Dermis microvascular lymphatic vessel endothelial cell (primary cell): ENCODE data around the gene KMT2C. TPM values are rescaled to one million over a fixed set of nuclear protein-coding genes. Genes with fewer than 3 reads are reported as not detected.
"Not testable (repeated sequence)": the region's sequence is repeated elsewhere in the genome, so short reads cannot be mapped to it uniquely, and the experiment has no call there.

Source experiments
- DNase-seq, 2 donors: peaks; one replicate each; pipeline versions ENCODE4 v3.0.0 to v3.0.0-alpha.2; 2010; ENCODE audit warnings: low read depth in 2 of 2
- total RNA-seq: library from RNA; depleted of rRNA; stranded (reverse); fragments of >200 nt; gene quantifications from 2 replicates; pipeline ENCODE4 v1.2.1, GENCODE V29; 2014

KMT2C gene
- total RNA-seq, 1 donor from 2014 or later = 20.5 TPM

GRCh38 chr7:152441810-152442209 lies 6.0 kb upstream of the KMT2C start:
- DNase-seq = not testable (repeated sequence)

GRCh38 chr7:152441168-152441567 lies 5.4 kb upstream of the KMT2C start:
- DNase-seq = not testable (repeated sequence)

GRCh38 chr7:152438017-152438416 lies 2.2 kb upstream of the KMT2C start:
- not testable (repeated sequence) for DNase-seq

GRCh38 chr7:152436931-152437575 lies 1.2 kb upstream of the KMT2C start:
- DNase-seq = not testable (repeated sequence)

GRCh38 chr7:152436111-152436930 lies 518 bp upstream of the KMT2C start:
- peak; percentile 82 to 94 for DNase-seq

GRCh38 chr7:152434511-152435383 lies 1.1 kb downstream of the KMT2C start:
- peak in 1 of 2 donors; percentile 44 for DNase-seq

GRCh38 chr7:152433721-152434490 lies 1.9 kb downstream of the KMT2C start:
- DNase-seq = peak; percentile 38 to 70

- not testable (repeated sequence) for DNase-seq
Observed at GRCh38 chr7:152432735-152433134, 3.1 kb downstream of the KMT2C start.

GRCh38 chr7:152430854-152431253 lies 4.9 kb downstream of the KMT2C start:
- no peak for DNase-seq

- not testable (repeated sequence) for DNase-seq
Observed at GRCh38 chr7:152430118-152430517, 5.7 kb downstream of the KMT2C start.

- DNase-seq = no peak
Observed at GRCh38 chr7:152424348-152425108, 11.3 kb downstream of the KMT2C start.

GRCh38 chr7:152423991-152424347 lies 11.8 kb downstream of the KMT2C start:
- no peak for DNase-seq

GRCh38 chr7:152423171-152423570 lies 12.6 kb downstream of the KMT2C start:
- not testable (repeated sequence) for DNase-seq

- not testable (repeated sequence) for DNase-seq
Observed at GRCh38 chr7:152420950-152421349, 14.9 kb downstream of the KMT2C start.

- DNase-seq = no peak
Observed at GRCh38 chr7:152419473-152420429, 16.1 kb downstream of the KMT2C start.

GRCh38 chr7:152414779-152415178 lies 21.0 kb downstream of the KMT2C start:
- no peak for DNase-seq

- no peak for DNase-seq
Observed at GRCh38 chr7:152411389-152411788, 24.4 kb downstream of the KMT2C start.

- DNase-seq = no peak
Observed at GRCh38 chr7:152406491-152406890, 29.3 kb downstream of the KMT2C start.

- not testable (repeated sequence) for DNase-seq
Observed at GRCh38 chr7:152406030-152406429, 29.8 kb downstream of the KMT2C start.
